ENCODE results near the gene PHF19.

Gene PHF19

DNA sequence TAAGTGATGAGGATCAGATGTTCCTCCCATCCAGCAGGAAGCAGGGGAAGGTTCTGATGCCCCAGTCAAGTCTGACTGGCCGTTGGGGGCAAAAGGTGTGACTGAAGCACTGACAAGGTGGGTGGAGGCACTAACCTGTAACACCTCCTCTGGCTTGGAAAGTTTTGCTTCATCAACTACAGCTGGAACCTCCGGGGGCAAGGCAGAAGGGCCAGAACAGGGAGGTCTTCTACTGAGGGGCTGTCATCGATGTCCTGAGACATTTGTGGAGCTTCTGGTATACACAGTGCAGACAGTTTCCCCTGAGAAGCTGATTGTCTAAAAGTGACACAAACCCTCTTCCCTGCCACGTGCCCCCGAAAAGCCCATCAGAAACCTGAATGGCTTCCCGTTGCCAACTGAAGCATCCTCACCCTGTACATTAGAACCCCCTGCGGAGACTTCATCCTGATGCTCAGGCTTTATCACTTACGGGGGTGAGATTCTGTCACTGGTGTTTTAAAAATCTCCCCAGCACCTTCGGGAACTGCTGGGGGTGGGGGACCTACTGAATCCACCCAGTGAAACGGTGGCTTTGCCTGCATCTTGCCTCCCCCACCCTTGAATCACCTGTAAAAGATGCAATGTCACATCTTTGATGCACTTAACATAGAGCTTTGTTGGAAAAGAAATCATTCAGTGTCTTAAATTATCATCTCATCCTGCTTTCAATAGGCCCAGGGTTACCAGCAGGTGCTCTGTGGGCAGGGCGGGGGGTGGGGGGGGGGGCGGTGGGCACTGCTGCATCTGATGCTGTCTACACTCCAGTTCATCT lies 25.0 kb upstream of the PHF19 start:
- Histone ChIP-seq H3K9me3 (ENCODE audit: severe bottlenecking) (no peaks in the 10 kb centered on the region), H3K27ac (ENCODE audit: poor library complexity, severe bottlenecking) (no peak overlapping the region), H3K36me3 (ENCODE audit: low read depth) (no peaks in the 10 kb centered on the region), H3K4me3 (ENCODE audit: severe bottlenecking) (no peak overlapping the region), H3K27me3 (ENCODE audit: insufficient read depth, poor library complexity, severe bottlenecking) (no peaks in the 10 kb centered on the region), H3K4me1 (ENCODE audit: insufficient read depth, poor library complexity, severe bottlenecking) (no peaks in the 10 kb centered on the region)
- DNase-seq (ENCODE audit: low spot score), result no peak
- TF ChIP-seq, protein P1, sequence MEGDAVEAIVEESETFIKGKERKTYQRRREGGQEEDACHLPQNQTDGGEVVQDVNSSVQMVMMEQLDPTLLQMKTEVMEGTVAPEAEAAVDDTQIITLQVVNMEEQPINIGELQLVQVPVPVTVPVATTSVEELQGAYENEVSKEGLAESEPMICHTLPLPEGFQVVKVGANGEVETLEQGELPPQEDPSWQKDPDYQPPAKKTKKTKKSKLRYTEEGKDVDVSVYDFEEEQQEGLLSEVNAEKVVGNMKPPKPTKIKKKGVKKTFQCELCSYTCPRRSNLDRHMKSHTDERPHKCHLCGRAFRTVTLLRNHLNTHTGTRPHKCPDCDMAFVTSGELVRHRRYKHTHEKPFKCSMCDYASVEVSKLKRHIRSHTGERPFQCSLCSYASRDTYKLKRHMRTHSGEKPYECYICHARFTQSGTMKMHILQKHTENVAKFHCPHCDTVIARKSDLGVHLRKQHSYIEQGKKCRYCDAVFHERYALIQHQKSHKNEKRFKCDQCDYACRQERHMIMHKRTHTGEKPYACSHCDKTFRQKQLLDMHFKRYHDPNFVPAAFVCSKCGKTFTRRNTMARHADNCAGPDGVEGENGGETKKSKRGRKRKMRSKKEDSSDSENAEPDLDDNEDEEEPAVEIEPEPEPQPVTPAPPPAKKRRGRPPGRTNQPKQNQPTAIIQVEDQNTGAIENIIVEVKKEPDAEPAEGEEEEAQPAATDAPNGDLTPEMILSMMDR (IDR thresholded peaks at IDR 0.05; ENCODE audit: poor library complexity, severe bottlenecking), result no peak
- no peak for ATAC-seq (ENCODE audit: low read depth)

DNA sequence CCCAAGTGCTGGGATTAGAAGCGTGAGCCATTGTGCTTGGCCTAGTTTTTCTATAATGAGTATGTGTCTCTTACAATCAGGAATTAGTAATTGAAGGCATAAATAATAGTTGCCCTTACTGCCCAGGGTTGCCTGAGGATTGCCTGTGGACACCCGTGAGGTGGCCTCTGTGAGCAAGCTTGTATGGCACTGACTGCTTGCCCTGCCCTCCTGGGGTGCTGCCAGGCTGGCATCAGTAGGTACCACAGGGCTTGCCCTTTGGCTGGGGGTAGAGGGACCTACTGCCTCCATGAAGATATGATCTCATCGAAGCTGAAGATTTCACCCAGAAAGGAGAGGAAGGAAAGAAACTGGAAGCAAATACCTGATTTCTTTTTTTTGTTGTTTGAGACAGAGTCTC lies 23.8 kb upstream of the PHF19 start:
- no peaks in the 10 kb centered on the region for H3K4me1 ChIP-seq (ENCODE audit: insufficient read depth, poor library complexity, severe bottlenecking)
- no peaks in the 10 kb centered on the region for H3K27me3 ChIP-seq (ENCODE audit: insufficient read depth, poor library complexity, severe bottlenecking)
- H3K27ac ChIP-seq (ENCODE audit: poor library complexity, severe bottlenecking), result no peak overlapping the region
- DNase-seq (ENCODE audit: low spot score) (no peak), ATAC-seq (ENCODE audit: low read depth) (no peak)
- H3K9me3 ChIP-seq (ENCODE audit: severe bottlenecking), result peaks cover 4% of the 10 kb centered on the region
- H3K4me3 ChIP-seq (ENCODE audit: severe bottlenecking), result no peak overlapping the region
- H3K36me3 ChIP-seq (ENCODE audit: low read depth), result no peaks in the 10 kb centered on the region
- TF ChIP-seq, protein P1 (IDR thresholded peaks at IDR 0.05; ENCODE audit: poor library complexity, severe bottlenecking), result no peak

DNA sequence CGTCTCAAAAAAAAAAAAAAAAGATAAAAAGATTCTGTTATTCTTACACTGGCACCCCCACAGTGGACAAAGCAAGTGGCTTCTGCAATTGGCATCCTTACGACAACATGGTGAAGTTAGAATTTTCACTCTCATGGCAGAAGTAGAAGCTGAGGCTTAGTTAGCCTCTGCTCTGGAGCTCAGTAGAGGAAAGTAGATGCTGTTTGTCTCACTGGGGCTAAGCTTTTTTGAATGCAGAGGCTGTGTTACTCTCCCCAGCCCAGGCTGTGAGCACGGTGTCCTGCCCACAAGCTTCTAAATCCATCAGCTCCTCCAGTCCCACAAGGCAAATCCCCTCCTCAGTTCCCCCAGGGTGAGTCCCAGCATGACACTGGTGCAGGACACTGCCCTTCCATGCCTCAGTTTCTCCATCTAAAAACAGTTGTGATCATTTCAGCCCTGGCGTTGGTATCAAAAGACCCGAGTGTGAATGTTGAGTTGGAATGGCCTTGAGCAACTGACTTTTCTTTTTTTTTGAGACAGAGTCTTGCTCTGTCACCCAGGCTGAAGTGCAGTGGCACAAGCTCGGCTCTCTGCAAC lies 22.6 kb upstream of the PHF19 start:
- Histone ChIP-seq H3K27me3 (ENCODE audit: insufficient read depth, poor library complexity, severe bottlenecking) (no peaks in the 10 kb centered on the region), H3K27ac (ENCODE audit: poor library complexity, severe bottlenecking) (no peak overlapping the region), H3K4me3 (ENCODE audit: severe bottlenecking) (no peak overlapping the region), H3K4me1 (ENCODE audit: insufficient read depth, poor library complexity, severe bottlenecking) (no peaks in the 10 kb centered on the region), H3K9me3 (ENCODE audit: severe bottlenecking) (peaks cover 4% of the 10 kb centered on the region), H3K36me3 (ENCODE audit: low read depth) (no peaks in the 10 kb centered on the region)
- no peak for ATAC-seq (ENCODE audit: low read depth)
- TF ChIP-seq, protein P1 (IDR thresholded peaks at IDR 0.05; ENCODE audit: poor library complexity, severe bottlenecking), result no peak
- no peak for DNase-seq (ENCODE audit: low spot score)

DNA sequence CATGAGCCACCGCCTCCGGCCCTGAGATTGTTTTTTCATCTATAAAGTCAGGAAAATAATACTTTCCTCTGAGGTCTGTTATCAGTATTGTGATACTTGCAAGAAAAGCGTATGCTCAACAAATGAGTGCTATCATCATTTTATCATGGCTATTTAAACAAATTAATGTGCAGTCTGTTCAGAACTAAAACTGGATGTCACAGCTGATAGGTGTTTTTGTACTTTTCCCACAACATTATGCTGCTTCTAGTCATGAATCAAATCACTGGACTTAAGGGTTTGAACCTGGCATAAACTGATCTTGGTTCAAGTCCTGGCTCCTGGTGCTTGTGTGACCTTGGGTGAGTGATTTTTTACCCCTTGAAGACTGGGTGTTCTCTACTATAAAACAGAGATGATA lies 21.4 kb upstream of the PHF19 start:
- peaks cover 4% of the 10 kb centered on the region for H3K9me3 ChIP-seq (ENCODE audit: severe bottlenecking)
- no peak overlapping the region for H3K4me3 ChIP-seq (ENCODE audit: severe bottlenecking)
- ATAC-seq (ENCODE audit: low read depth) (no peak), DNase-seq (ENCODE audit: low spot score) (no peak)
- TF ChIP-seq, protein P1 (IDR thresholded peaks at IDR 0.05; ENCODE audit: poor library complexity, severe bottlenecking), result no peak
- no peaks in the 10 kb centered on the region for H3K36me3 ChIP-seq (ENCODE audit: low read depth)
- H3K27ac ChIP-seq (ENCODE audit: poor library complexity, severe bottlenecking), result no peak overlapping the region
- no peaks in the 10 kb centered on the region for H3K4me1 ChIP-seq (ENCODE audit: insufficient read depth, poor library complexity, severe bottlenecking)
- no peaks in the 10 kb centered on the region for H3K27me3 ChIP-seq (ENCODE audit: insufficient read depth, poor library complexity, severe bottlenecking)

DNA sequence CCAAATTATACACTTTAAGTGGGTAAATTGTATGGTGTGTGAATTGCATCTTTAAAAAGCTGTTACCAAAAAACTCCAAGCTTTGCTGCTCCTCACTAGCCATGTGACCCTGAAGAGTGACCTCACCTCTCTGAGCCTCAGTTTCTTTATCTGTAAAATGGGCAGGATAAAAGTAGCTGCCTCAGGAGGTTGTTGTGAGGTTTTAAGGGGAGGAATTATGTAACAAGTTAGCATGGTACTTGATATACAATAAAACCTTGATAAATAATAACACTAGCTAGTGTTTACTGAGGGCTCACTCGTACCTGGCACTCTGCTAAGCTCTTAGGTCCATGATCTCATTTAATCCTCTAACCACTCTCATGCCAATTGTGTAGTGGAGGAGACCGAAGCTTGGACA lies 19.0 kb upstream of the PHF19 start:
- no peak overlapping the region for H3K4me3 ChIP-seq (ENCODE audit: severe bottlenecking)
- H3K27me3 ChIP-seq (ENCODE audit: insufficient read depth, poor library complexity, severe bottlenecking), result no peaks in the 10 kb centered on the region
- H3K9me3 ChIP-seq (ENCODE audit: severe bottlenecking), result peaks cover 4% of the 10 kb centered on the region
- H3K27ac ChIP-seq (ENCODE audit: poor library complexity, severe bottlenecking), result no peak overlapping the region
- H3K4me1 ChIP-seq (ENCODE audit: insufficient read depth, poor library complexity, severe bottlenecking), result no peaks in the 10 kb centered on the region
- no peaks in the 10 kb centered on the region for H3K36me3 ChIP-seq (ENCODE audit: low read depth)
- no peak for ATAC-seq (ENCODE audit: low read depth)
- no peak for DNase-seq (ENCODE audit: low spot score)
- TF ChIP-seq, protein P1 (IDR thresholded peaks at IDR 0.05; ENCODE audit: poor library complexity, severe bottlenecking), result no peak
